MCF 10A (cell line): ENCODE data around the gene SYAP1. TPM values are rescaled to one million over a fixed set of nuclear protein-coding genes. Genes with fewer than 3 reads are reported as not detected.

Experiments
- BruUV-seq: library from RNA; stranded (reverse); fragments of 400-500 nt; replicated peaks from 2 replicates; lab custom pipeline; 2021; lab: Mats Ljungman, UMichigan
- CTCF ChIA-PET: fragments of 300-600 bp; sonication (Branson Sonifier 250); formaldehyde crosslinking; extraction: SDS; loops from one replicate; lab custom pipeline; 2021; ENCODE audit warnings: antibody characterized with exemption, inconsistent platforms; lab: Yijun Ruan, JAX
- POLR2A ChIA-PET: fragments of 300-600, 350-650 bp; sonication (Branson Sonifier 250); formaldehyde crosslinking; extraction: SDS; loops from one replicate; lab custom pipeline; 2020; ENCODE audit warnings: antibody characterized with exemption, inconsistent platforms; lab: Yijun Ruan, JAX
- DNase-seq: peaks from one replicate; pipeline ENCODE4 v3.0.0-alpha.2; 2018; ENCODE audit not compliant: unreplicated experiment
- H3K27ac Mint-ChIP-seq: one replicate; pipeline ENCODE4 v1.8.0; 2022; ENCODE audit warnings: mild to moderate bottlenecking, low read depth, mixed read lengths; ENCODE audit not compliant: unreplicated experiment
- H3K27me3 Mint-ChIP-seq: one replicate; pipeline ENCODE4 v1.8.0; 2022; ENCODE audit warnings: mixed read lengths; ENCODE audit not compliant: insufficient read depth, unreplicated experiment
- H3K36me3 Mint-ChIP-seq: one replicate; pipeline ENCODE4 v1.8.0; 2022; ENCODE audit warnings: mild to moderate bottlenecking, moderate library complexity, mixed read lengths; ENCODE audit not compliant: insufficient read depth, unreplicated experiment
- H3K4me1 Mint-ChIP-seq: one replicate; pipeline ENCODE4 v1.8.0; 2022; ENCODE audit warnings: mixed read lengths; ENCODE audit not compliant: insufficient read depth, unreplicated experiment
- H3K4me3 Mint-ChIP-seq: one replicate; pipeline ENCODE4 v1.8.0; 2022; ENCODE audit warnings: mild to moderate bottlenecking, moderate library complexity, mixed read lengths; ENCODE audit not compliant: unreplicated experiment
- H3K9me3 Mint-ChIP-seq: one replicate; pipeline ENCODE4 v1.8.0; 2022; ENCODE audit warnings: mixed read lengths; ENCODE audit not compliant: unreplicated experiment
- intact Hi-C: fragments of 100-400 bp; cut with micrococcal nuclease; formaldehyde crosslinking; loops from 2 replicates; pipeline ENCODE4 v1.14.1; 2022
- total RNA-seq: library from RNA; stranded (reverse); gene quantifications from 2 replicates; pipeline ENCODE4 v1.2.3, GENCODE V29; 2022
- TF ChIP-seq, protein P1 (sequence below): fragments of 200-600 bp; IDR thresholded peaks from one replicate; pipeline ENCODE4 v1.8.0; 2022; ENCODE audit warnings: antibody characterized with exemption, mild to moderate bottlenecking; ENCODE audit not compliant: unreplicated experiment

Gene SYAP1
- total RNA-seq, 1 experiment from 2014 or later: 37.0 TPM

DNA sequence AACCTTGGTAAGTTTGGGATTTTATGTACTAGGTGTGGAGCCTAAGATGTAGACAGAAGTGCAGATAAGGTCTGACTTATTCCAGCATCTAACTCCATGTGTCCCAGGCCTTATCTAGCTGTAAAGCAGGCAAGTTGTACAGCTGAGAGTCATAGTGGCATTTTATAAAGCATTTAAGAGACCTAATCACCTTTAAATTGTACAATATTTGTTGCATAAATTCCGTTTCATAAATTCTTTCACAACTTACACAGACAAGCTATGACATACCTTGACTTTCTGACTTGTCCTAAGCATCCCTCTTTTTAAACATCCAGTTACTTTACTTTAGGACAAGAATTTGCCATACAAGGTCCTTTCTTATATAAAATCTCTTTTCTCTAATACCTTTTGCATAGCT is 11.0 kb downstream of the SYAP1 start:
- POLR2A ChIA-PET: no interaction called here

DNA sequence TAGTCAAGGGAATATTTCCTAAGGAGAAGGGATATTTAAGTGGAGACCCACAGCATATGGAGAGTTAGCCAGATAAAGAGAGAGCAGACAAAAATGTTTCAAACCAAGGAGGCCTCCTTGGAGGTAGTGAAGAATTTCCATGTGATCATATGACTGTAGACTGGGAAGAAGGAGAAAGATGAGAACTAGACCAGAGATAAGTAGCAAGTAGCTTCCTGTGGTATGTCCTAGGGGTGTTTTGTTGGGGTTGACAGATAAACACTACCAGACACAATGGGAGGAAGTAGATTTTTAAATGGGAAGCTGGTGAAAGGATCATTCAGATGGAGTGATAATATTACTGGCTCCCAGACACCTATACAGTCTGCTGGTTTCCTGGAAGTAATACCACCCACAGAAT is 13.6 kb downstream of the SYAP1 start:
- CTCF ChIA-PET: interaction anchor here (0.7 to 1.6 kb wide), 3 partner anchors 11 to 877 kb away, joined by 4 to 5 read pairs (median 4); partner anchors contain the start of gene SYAP1
- TF ChIP-seq, protein P1, sequence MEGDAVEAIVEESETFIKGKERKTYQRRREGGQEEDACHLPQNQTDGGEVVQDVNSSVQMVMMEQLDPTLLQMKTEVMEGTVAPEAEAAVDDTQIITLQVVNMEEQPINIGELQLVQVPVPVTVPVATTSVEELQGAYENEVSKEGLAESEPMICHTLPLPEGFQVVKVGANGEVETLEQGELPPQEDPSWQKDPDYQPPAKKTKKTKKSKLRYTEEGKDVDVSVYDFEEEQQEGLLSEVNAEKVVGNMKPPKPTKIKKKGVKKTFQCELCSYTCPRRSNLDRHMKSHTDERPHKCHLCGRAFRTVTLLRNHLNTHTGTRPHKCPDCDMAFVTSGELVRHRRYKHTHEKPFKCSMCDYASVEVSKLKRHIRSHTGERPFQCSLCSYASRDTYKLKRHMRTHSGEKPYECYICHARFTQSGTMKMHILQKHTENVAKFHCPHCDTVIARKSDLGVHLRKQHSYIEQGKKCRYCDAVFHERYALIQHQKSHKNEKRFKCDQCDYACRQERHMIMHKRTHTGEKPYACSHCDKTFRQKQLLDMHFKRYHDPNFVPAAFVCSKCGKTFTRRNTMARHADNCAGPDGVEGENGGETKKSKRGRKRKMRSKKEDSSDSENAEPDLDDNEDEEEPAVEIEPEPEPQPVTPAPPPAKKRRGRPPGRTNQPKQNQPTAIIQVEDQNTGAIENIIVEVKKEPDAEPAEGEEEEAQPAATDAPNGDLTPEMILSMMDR: no peak
- H3K27ac Mint-ChIP-seq: no peak overlapping the region
- peaks cover 28% of the 10 kb centered on the region for H3K36me3 Mint-ChIP-seq
- H3K4me1 Mint-ChIP-seq: no peaks in the 10 kb centered on the region
- no TSS peak for BruUV-seq
- intact Hi-C loops: no loop called here
- no peaks in the 10 kb centered on the region for H3K9me3 Mint-ChIP-seq
- H3K27me3 Mint-ChIP-seq: no peaks in the 10 kb centered on the region
- H3K4me3 Mint-ChIP-seq: no peak overlapping the region
- POLR2A ChIA-PET: interaction anchor here (1.3 kb wide), 1 partner anchor 13 kb away, joined by 7 read pairs; the partner anchor contains the start of gene SYAP1
- DNase-seq: no peak

More for the DNA sequence above, 11.0 kb downstream of the SYAP1 start:
- TF ChIP-seq, protein P1: no peak
- Mint-ChIP-seq H3K9me3 (no peaks in the 10 kb centered on the region), H3K27me3 (no peaks in the 10 kb centered on the region), H3K27ac (no peak overlapping the region), H3K4me1 (no peaks in the 10 kb centered on the region), H3K36me3 (peaks cover 6% of the 10 kb centered on the region), H3K4me3 (no peak overlapping the region)
- CTCF ChIA-PET: interaction anchor here (0.6 kb wide), 1 partner anchor 217 kb away, joined by 3 read pairs; no protein-coding TSS in a partner anchor
- DNase-seq: no peak
- intact Hi-C loops: no loop called here
- no TSS peak for BruUV-seq

DNA sequence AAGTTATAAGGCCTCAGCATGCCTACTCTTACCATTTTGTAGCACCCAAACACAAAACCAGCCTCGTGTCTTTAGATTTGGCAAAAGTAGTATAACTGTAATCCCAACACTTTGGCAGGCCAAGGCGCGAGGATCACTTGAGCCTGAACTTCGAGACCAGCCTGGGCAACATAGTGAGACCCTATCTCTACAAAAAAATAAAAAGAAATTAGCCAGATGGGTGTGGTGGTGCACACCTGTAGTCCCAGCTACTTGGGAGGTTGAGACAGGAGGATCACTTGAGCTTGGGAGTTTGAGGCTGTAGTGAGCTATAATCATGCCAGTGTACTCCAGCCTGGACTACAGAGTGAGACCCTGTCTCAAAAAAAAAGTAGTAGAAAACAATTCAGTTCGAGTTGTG is 17.6 kb downstream of the SYAP1 start:
- no TSS peak for BruUV-seq
- Mint-ChIP-seq H3K9me3 (no peaks in the 10 kb centered on the region), H3K36me3 (peaks cover 48% of the 10 kb centered on the region), H3K4me1 (no peaks in the 10 kb centered on the region), H3K27me3 (no peaks in the 10 kb centered on the region), H3K4me3 (no peak overlapping the region), H3K27ac (no peak overlapping the region)
- ChIA-PET CTCF (interaction anchor here (0.7 kb wide), 1 partner anchor 1075 kb away, joined by 3 read pairs; no protein-coding TSS in a partner anchor), POLR2A (interaction anchor here (1.3 kb wide), 1 partner anchor 17 kb away, joined by 3 read pairs; the partner anchor contains the start of gene SYAP1)
- intact Hi-C loops: no loop called here
- TF ChIP-seq, protein P1: no peak
- DNase-seq: no peak

DNA sequence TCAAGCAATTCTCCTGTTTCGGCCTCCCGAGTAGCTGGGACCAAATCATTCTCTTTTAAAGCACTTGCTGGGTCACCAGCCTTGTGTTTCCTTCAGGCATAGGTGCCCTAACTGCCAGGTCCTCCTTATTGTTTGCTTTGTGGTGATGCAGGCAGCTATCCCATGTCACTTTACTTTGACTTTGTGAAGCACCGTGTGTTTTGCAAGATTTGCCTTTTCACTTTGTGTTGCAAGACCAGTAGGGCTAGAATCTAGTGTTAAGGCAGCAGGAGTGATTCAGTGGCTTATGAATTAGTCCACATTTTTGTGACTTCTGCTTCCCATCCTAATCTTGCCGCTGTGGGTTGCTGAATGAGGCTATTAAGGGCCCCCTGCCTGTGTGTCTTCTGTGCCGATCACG is 20.2 kb downstream of the SYAP1 start:
- POLR2A ChIA-PET: interaction anchor here (1.1 kb wide), 1 partner anchor 20 kb away, joined by 7 read pairs; the partner anchor contains the start of gene SYAP1
- CTCF ChIA-PET: no interaction called here
- Mint-ChIP-seq H3K36me3 (peaks cover 71% of the 10 kb centered on the region), H3K27me3 (no peaks in the 10 kb centered on the region), H3K4me1 (no peaks in the 10 kb centered on the region), H3K27ac (no peak overlapping the region), H3K9me3 (no peaks in the 10 kb centered on the region), H3K4me3 (no peak overlapping the region)
- no TSS peak for BruUV-seq
- intact Hi-C loops: no loop called here
- no peak for DNase-seq
- TF ChIP-seq, protein P1: no peak
